Ovary (tissue), 9 donors: ENCODE measurements around the gene HNF1B. TPM values are rescaled to one million over a fixed set of nuclear protein-coding genes. Genes with fewer than 3 reads are reported as not detected.

ENCODE experiments used
- DNase-seq, 5 donors: peaks; one replicate each; pipeline ENCODE4 v3.0.0-alpha.2; 2019 to 2020
- H3K27ac ChIP-seq, 2 donors: fragments of 200-600 bp; one replicate each; pipeline versions ENCODE4 v1.5.1 to v1.8.0; 2019 to 2022
- H3K27me3 ChIP-seq: fragments of 200-600 bp; one replicate; pipeline ENCODE4 v1.8.0; 2022
- H3K36me3 ChIP-seq: fragments of 200-600 bp; sonication (generic); one replicate; pipeline ENCODE4 v1.5.1; 2019
- H3K4me1 ChIP-seq: one replicate; pipeline ENCODE4 v1.8.1; 2013; ENCODE audit warnings: mild to moderate bottlenecking, moderate library complexity; ENCODE audit not compliant: insufficient read depth
- H3K4me3 ChIP-seq: fragments of 200-600 bp; sonication (generic); one replicate; pipeline ENCODE4 v1.5.1; 2017
- H3K9me3 ChIP-seq, 2 donors: fragments of 200-600 bp in 1 of 2; sonication (generic) in 1 of 2; one replicate each; pipeline versions ENCODE4 v1.5.1 to v1.8.1; 2013 to 2019; ENCODE audit warnings: mild to moderate bottlenecking in 1 of 2, moderate library complexity in 1 of 2
- CTCF ChIP-seq, 3 donors: fragments of 450-650 bp in 2 of 3; fragments of 200-600 bp in 1 of 3; IDR thresholded peaks; one replicate each; pipeline versions ENCODE4 v1.5.1 to v1.8.0; 2016 to 2022; ENCODE audit warnings: antibody characterized with exemption in 3 of 3, mild to moderate bottlenecking in 1 of 3
- EP300 ChIP-seq: sonication (generic); formaldehyde crosslinking; IDR thresholded peaks from one replicate; pipeline ENCODE4 v1.6.1; 2017; ENCODE audit warnings: antibody characterized with exemption
- POLR2A ChIP-seq: fragments of 450-650 bp; IDR thresholded peaks from one replicate; pipeline ENCODE4 v1.6.1; 2017; ENCODE audit warnings: antibody characterized with exemption, mild to moderate bottlenecking, moderate library complexity
- WGBS, 3 donors: extraction: QIAGEN DNeasy Blood & Tissue Kit in 1 of 3; methylation state at CpG; one replicate each; pipeline versions ENCODE4 v1.1.5 to v1.1.7; 2013 to 2017; 5-methylcytosine and 5-hydroxymethylcytosine counted together
- intact Hi-C, 4 donors: fragments of 100-400 bp; cut with DNase I; formaldehyde crosslinking; loops; one replicate each; pipeline versions ENCODE4 v1.11.0 to v1.15.1; 2022 to 2023
- polyA plus RNA-seq, 2 donors: library from polyadenylated mRNA; stranded (reverse); fragments of 200-250 nt in 1 of 2; fragments of 350-450 nt in 1 of 2; fragmentation: Illumina TruSeq in 1 of 2; extraction: RNeasy Lipid Tissue Mini Kit (QIAGEN cat#74804) in 1 of 2; gene quantifications; one replicate each; pipeline ENCODE4 v1.2.3, GENCODE V29; 2013 to 2014
- total RNA-seq, 7 donors: library from RNA; depleted of rRNA in 2 of 7; stranded (reverse); fragments of >200 nt in 2 of 7; fragmentation: NEBNext Ultra II Directional in 3 of 7; extraction: Animal tissue kit (Norgen Biotek cat#: 25700) in 3 of 7; gene quantifications; one replicate each; pipeline versions ENCODE4 v1.1.0 to v1.2.4, GENCODE V29; 2016 to 2023
- donor health status: DM: no; HTN: no; CAD: no; lungs with moderate emphysema.
- donor health status: DM: no; HTN: no; CAD: no.
- donor health status: Bipolar disorder and iron deficiency.
- donor health status: DM: yes; HTN: yes; CAD: no.
- donor health status: DM: no; HTN: no; CAD: no.
- donor health status: DM: yes; HTN: yes; CAD: no.

The HNF1B gene
- total and polyA plus RNA-seq, 9 donors, result 0.05 to 9.5 (median 0.75) TPM; not detected in 3

- intact Hi-C loops, result no loop called here
- no peak for TF ChIP-seq CTCF (IDR thresholded peaks at IDR 0.05)
- no peak for TF ChIP-seq EP300
These were observed 48.5 kb downstream of the HNF1B start for GRCh38 chr17:37696366-37696765.

GRCh38 chr17:37695726-37696125 is 49.1 kb downstream of the HNF1B start:
- Histone ChIP-seq H3K27ac (no peak overlapping the region), H3K36me3 (no peaks in the 10 kb centered on the region), H3K4me3 (no peak overlapping the region), H3K4me1 (no peaks in the 10 kb centered on the region), H3K9me3 (no peaks in the 10 kb centered on the region), H3K27me3 (no peaks in the 10 kb centered on the region)
- no peak for DNase-seq
- no peak for TF ChIP-seq CTCF (IDR thresholded peaks at IDR 0.05)
- no peak for TF ChIP-seq EP300
- TF ChIP-seq POLR2A, result no peak
- intact Hi-C loops, result no loop called here
- 71 to 86% (median 77%) methylated on average over 1 of the region's 1 CpG for WGBS, 3 donors

More at GRCh38 chr17:37696366-37696765, 48.5 kb downstream of the HNF1B start:
- no peaks in the 10 kb centered on the region for H3K27me3 ChIP-seq
- 85 to 91% (median 87%) methylated on average over 7 of the region's 7 CpGs for WGBS, 3 donors
- DNase-seq, result no peak
- no peak overlapping the region for H3K4me3 ChIP-seq
- no peaks in the 10 kb centered on the region for H3K9me3 ChIP-seq
- H3K27ac ChIP-seq, result no peak overlapping the region
- H3K36me3 ChIP-seq, result no peaks in the 10 kb centered on the region
- H3K4me1 ChIP-seq, result no peaks in the 10 kb centered on the region

- 89 to 92% (median 90%) methylated on average over 3 of the region's 3 CpGs for WGBS, 3 donors
- intact Hi-C loops, result no loop called here
- Histone ChIP-seq H3K4me3 (no peak overlapping the region), H3K4me1 (no peaks in the 10 kb centered on the region), H3K27me3 (no peaks in the 10 kb centered on the region), H3K9me3 (no peaks in the 10 kb centered on the region), H3K36me3 (no peaks in the 10 kb centered on the region), H3K27ac (no peak overlapping the region)
- no peak for DNase-seq
- TF ChIP-seq CTCF (IDR thresholded peaks at IDR 0.05) (no peak), POLR2A (no peak), EP300 (no peak)
These were observed 50.1 kb downstream of the HNF1B start for GRCh38 chr17:37694734-37695133.

GRCh38 chr17:37693328-37693727 is 51.5 kb downstream of the HNF1B start:
- no peaks in the 10 kb centered on the region for H3K9me3 ChIP-seq
- intact Hi-C loops, result no loop called here
- H3K27ac ChIP-seq, result no peak overlapping the region
- 60 to 75% (median 71%) methylated on average over 5 of the region's 5 CpGs for WGBS, 3 donors
- DNase-seq, result no peak
- no peak overlapping the region for H3K4me3 ChIP-seq
- no peaks in the 10 kb centered on the region for H3K4me1 ChIP-seq
- TF ChIP-seq CTCF (IDR thresholded peaks at IDR 0.05) (no peak), POLR2A (no peak), EP300 (no peak)
- H3K27me3 ChIP-seq, result no peaks in the 10 kb centered on the region
- no peaks in the 10 kb centered on the region for H3K36me3 ChIP-seq

- H3K4me1 ChIP-seq, result no peaks in the 10 kb centered on the region
- intact Hi-C loops, result no loop called here
- no peak overlapping the region for H3K27ac ChIP-seq
These were observed 53.1 kb downstream of the HNF1B start for GRCh38 chr17:37691807-37692206.

More at GRCh38 chr17:37691807-37692206, 53.1 kb downstream of the HNF1B start:
- WGBS, 3 donors, result 73 to 80% (median 77%) methylated on average over 6 of the region's 6 CpGs
- DNase-seq, result no peak
- Histone ChIP-seq H3K27me3 (no peaks in the 10 kb centered on the region), H3K4me3 (no peak overlapping the region), H3K36me3 (no peaks in the 10 kb centered on the region), H3K9me3 (no peaks in the 10 kb centered on the region)
- TF ChIP-seq CTCF (IDR thresholded peaks at IDR 0.05), result no peak
- TF ChIP-seq EP300, result no peak
- TF ChIP-seq POLR2A, result no peak
